ENCODE data around the gene SDC3.

Gene SDC3

GRCh38 chr1:30906631-30907441 lies 1.7 kb downstream of the SDC3 start:
- Histone ChIP-seq H3K9ac (ENCODE audit: low read length) (no peak overlapping the region), H3K4me1 (ENCODE audit: control insufficient read depth, insufficient read depth, low read length) (peaks cover 49% of the 10 kb centered on the region), H3K27me3 (ENCODE audit: control insufficient read depth, insufficient read depth, low read length) (peaks cover 3% of the 10 kb centered on the region), H3K36me3 (ENCODE audit: control insufficient read depth, insufficient read depth, low read length) (no peaks in the 10 kb centered on the region), H3K4me3 (ENCODE audit: low read length) (peak overlapping the region; percentile 76), H3K27ac (ENCODE audit: low read depth, low read length) (peak overlapping the region; percentile 79)

- Histone ChIP-seq H3K4me1 (ENCODE audit: control insufficient read depth, insufficient read depth, low read length) (peaks cover 54% of the 10 kb centered on the region), H3K9ac (ENCODE audit: low read length) (no peak overlapping the region), H3K27me3 (ENCODE audit: control insufficient read depth, insufficient read depth, low read length) (peaks cover 3% of the 10 kb centered on the region), H3K27ac (ENCODE audit: low read depth, low read length) (peak overlapping the region; percentile 62), H3K4me3 (ENCODE audit: low read length) (peak overlapping the region; percentile 18), H3K36me3 (ENCODE audit: control insufficient read depth, insufficient read depth, low read length) (no peaks in the 10 kb centered on the region)
Observed at GRCh38 chr1:30905916-30906620, 2.5 kb downstream of the SDC3 start.

- peaks cover 3% of the 10 kb centered on the region for H3K27me3 ChIP-seq (ENCODE audit: control insufficient read depth, insufficient read depth, low read length)
- H3K4me3 ChIP-seq (ENCODE audit: low read length): no peak overlapping the region
- peaks cover 56% of the 10 kb centered on the region for H3K4me1 ChIP-seq (ENCODE audit: control insufficient read depth, insufficient read depth, low read length)
- no peaks in the 10 kb centered on the region for H3K36me3 ChIP-seq (ENCODE audit: control insufficient read depth, insufficient read depth, low read length)
- H3K9ac ChIP-seq (ENCODE audit: low read length): no peak overlapping the region
- peak overlapping the region; percentile 62 for H3K27ac ChIP-seq (ENCODE audit: low read depth, low read length)
Observed at GRCh38 chr1:30905403-30905802, 3.2 kb downstream of the SDC3 start.

- Histone ChIP-seq H3K27me3 (ENCODE audit: control insufficient read depth, insufficient read depth, low read length) (peaks cover 3% of the 10 kb centered on the region), H3K4me1 (ENCODE audit: control insufficient read depth, insufficient read depth, low read length) (peaks cover 56% of the 10 kb centered on the region), H3K36me3 (ENCODE audit: control insufficient read depth, insufficient read depth, low read length) (no peaks in the 10 kb centered on the region), H3K4me3 (ENCODE audit: low read length) (no peak overlapping the region), H3K9ac (ENCODE audit: low read length) (no peak overlapping the region), H3K27ac (ENCODE audit: low read depth, low read length) (peak overlapping the region; percentile 82)
Observed at GRCh38 chr1:30904962-30905335, 3.6 kb downstream of the SDC3 start.

GRCh38 chr1:30904191-30904961 lies 4.2 kb downstream of the SDC3 start:
- Histone ChIP-seq H3K27me3 (ENCODE audit: control insufficient read depth, insufficient read depth, low read length) (peaks cover 3% of the 10 kb centered on the region), H3K36me3 (ENCODE audit: control insufficient read depth, insufficient read depth, low read length) (no peaks in the 10 kb centered on the region), H3K9ac (ENCODE audit: low read length) (no peak overlapping the region), H3K4me1 (ENCODE audit: control insufficient read depth, insufficient read depth, low read length) (peaks cover 54% of the 10 kb centered on the region), H3K4me3 (ENCODE audit: low read length) (no peak overlapping the region), H3K27ac (ENCODE audit: low read depth, low read length) (peak overlapping the region; percentile 82)

GRCh38 chr1:30903343-30904034 lies 5.1 kb downstream of the SDC3 start:
- H3K4me1 ChIP-seq (ENCODE audit: control insufficient read depth, insufficient read depth, low read length): peaks cover 49% of the 10 kb centered on the region
- H3K4me3 ChIP-seq (ENCODE audit: low read length): no peak overlapping the region
- no peak overlapping the region for H3K9ac ChIP-seq (ENCODE audit: low read length)
- H3K36me3 ChIP-seq (ENCODE audit: control insufficient read depth, insufficient read depth, low read length): no peaks in the 10 kb centered on the region
- peak overlapping the region; percentile 82 for H3K27ac ChIP-seq (ENCODE audit: low read depth, low read length)
- H3K27me3 ChIP-seq (ENCODE audit: control insufficient read depth, insufficient read depth, low read length): peaks cover 3% of the 10 kb centered on the region

- no peaks in the 10 kb centered on the region for H3K36me3 ChIP-seq (ENCODE audit: control insufficient read depth, insufficient read depth, low read length)
- H3K27me3 ChIP-seq (ENCODE audit: control insufficient read depth, insufficient read depth, low read length): peaks cover 3% of the 10 kb centered on the region
- peaks cover 54% of the 10 kb centered on the region for H3K4me1 ChIP-seq (ENCODE audit: control insufficient read depth, insufficient read depth, low read length)
- peak overlapping the region; percentile 9 for H3K4me3 ChIP-seq (ENCODE audit: low read length)
- H3K27ac ChIP-seq (ENCODE audit: low read depth, low read length): peak overlapping the region; percentile 82
- H3K9ac ChIP-seq (ENCODE audit: low read length): no peak overlapping the region
Observed at GRCh38 chr1:30902593-30903290, 5.8 kb downstream of the SDC3 start.

GRCh38 chr1:30901798-30902581 lies 6.6 kb downstream of the SDC3 start:
- Histone ChIP-seq H3K27me3 (ENCODE audit: control insufficient read depth, insufficient read depth, low read length) (no peaks in the 10 kb centered on the region), H3K4me3 (ENCODE audit: low read length) (no peak overlapping the region), H3K4me1 (ENCODE audit: control insufficient read depth, insufficient read depth, low read length) (peaks cover 57% of the 10 kb centered on the region), H3K9ac (ENCODE audit: low read length) (no peak overlapping the region), H3K27ac (ENCODE audit: low read depth, low read length) (peak overlapping the region; percentile 82), H3K36me3 (ENCODE audit: control insufficient read depth, insufficient read depth, low read length) (no peaks in the 10 kb centered on the region)

- Histone ChIP-seq H3K9ac (ENCODE audit: low read length) (no peak overlapping the region), H3K4me3 (ENCODE audit: low read length) (no peak overlapping the region), H3K4me1 (ENCODE audit: control insufficient read depth, insufficient read depth, low read length) (peaks cover 60% of the 10 kb centered on the region), H3K27me3 (ENCODE audit: control insufficient read depth, insufficient read depth, low read length) (no peaks in the 10 kb centered on the region), H3K27ac (ENCODE audit: low read depth, low read length) (peak overlapping the region; percentile 60), H3K36me3 (ENCODE audit: control insufficient read depth, insufficient read depth, low read length) (no peaks in the 10 kb centered on the region)
Observed at GRCh38 chr1:30900931-30901560, 7.5 kb downstream of the SDC3 start.

- Histone ChIP-seq H3K27me3 (ENCODE audit: control insufficient read depth, insufficient read depth, low read length) (no peaks in the 10 kb centered on the region), H3K4me1 (ENCODE audit: control insufficient read depth, insufficient read depth, low read length) (peaks cover 59% of the 10 kb centered on the region), H3K27ac (ENCODE audit: low read depth, low read length) (peak overlapping the region; percentile 60), H3K36me3 (ENCODE audit: control insufficient read depth, insufficient read depth, low read length) (no peaks in the 10 kb centered on the region), H3K4me3 (ENCODE audit: low read length) (no peak overlapping the region), H3K9ac (ENCODE audit: low read length) (no peak overlapping the region)
Observed at GRCh38 chr1:30900486-30900885, 8.1 kb downstream of the SDC3 start.
